ENCODE data around the gene SH3RF3. TPM values are rescaled to one million over a fixed set of nuclear protein-coding genes. Genes with fewer than 3 reads are reported as not detected.

SH3RF3 gene
- total RNA-seq, 1 donor, result 0.54 TPM

- DNase-seq (ENCODE audit: low read depth in 2 of 3, low spot score in 2 of 3), result no peak
Observed at GRCh38 chr2:109176928-109177327, 47.9 kb downstream of the SH3RF3 start.

GRCh38 chr2:109177635-109178034, 48.6 kb downstream of the SH3RF3 start:
- DNase-seq (ENCODE audit: low read depth in 2 of 3, low spot score in 2 of 3), result no peak

GRCh38 chr2:109178968-109179367, 50.0 kb downstream of the SH3RF3 start:
- no peak for DNase-seq (ENCODE audit: low read depth in 2 of 3, low spot score in 2 of 3)

GRCh38 chr2:109180786-109181185, 51.8 kb downstream of the SH3RF3 start:
- DNase-seq (ENCODE audit: low read depth in 2 of 3, low spot score in 2 of 3), result no peak

GRCh38 chr2:109182426-109182825, 53.4 kb downstream of the SH3RF3 start:
- no peak for DNase-seq (ENCODE audit: low read depth in 2 of 3, low spot score in 2 of 3)

- DNase-seq (ENCODE audit: low read depth in 2 of 3, low spot score in 2 of 3), result no peak
Observed at GRCh38 chr2:109183871-109184270, 54.9 kb downstream of the SH3RF3 start.

- DNase-seq (ENCODE audit: low read depth in 2 of 3, low spot score in 2 of 3), result no peak
Observed at GRCh38 chr2:109184368-109184767, 55.4 kb downstream of the SH3RF3 start.

GRCh38 chr2:109185338-109185737, 56.3 kb downstream of the SH3RF3 start:
- no peak for DNase-seq (ENCODE audit: low read depth in 2 of 3, low spot score in 2 of 3)

- DNase-seq (ENCODE audit: low read depth in 2 of 3, low spot score in 2 of 3), result no peak
Observed at GRCh38 chr2:109185821-109186570, 57.0 kb downstream of the SH3RF3 start.

GRCh38 chr2:109186656-109187250, 57.7 kb downstream of the SH3RF3 start:
- no peak for DNase-seq (ENCODE audit: low read depth in 2 of 3, low spot score in 2 of 3)

GRCh38 chr2:109187711-109188495, 58.9 kb downstream of the SH3RF3 start:
- no peak for DNase-seq (ENCODE audit: low read depth in 2 of 3, low spot score in 2 of 3)

GRCh38 chr2:109188496-109188890, 59.5 kb downstream of the SH3RF3 start:
- DNase-seq (ENCODE audit: low read depth in 2 of 3, low spot score in 2 of 3), result no peak

- DNase-seq (ENCODE audit: low read depth in 2 of 3, low spot score in 2 of 3), result no peak
Observed at GRCh38 chr2:109188898-109189297, 59.9 kb downstream of the SH3RF3 start.

GRCh38 chr2:109189751-109190150, 60.7 kb downstream of the SH3RF3 start:
- DNase-seq (ENCODE audit: low read depth in 2 of 3, low spot score in 2 of 3), result no peak

- DNase-seq (ENCODE audit: low read depth in 2 of 3, low spot score in 2 of 3), result peak in 1 of 3 donors; percentile 24
Observed at GRCh38 chr2:109193807-109194619, 65.0 kb downstream of the SH3RF3 start.

GRCh38 chr2:109194620-109194937, 65.6 kb downstream of the SH3RF3 start:
- no peak for DNase-seq (ENCODE audit: low read depth in 2 of 3, low spot score in 2 of 3)

GRCh38 chr2:109195193-109196045, 66.4 kb downstream of the SH3RF3 start:
- no peak for DNase-seq (ENCODE audit: low read depth in 2 of 3, low spot score in 2 of 3)

- no peak for DNase-seq (ENCODE audit: low read depth in 2 of 3, low spot score in 2 of 3)
Observed at GRCh38 chr2:109196081-109196875, 67.3 kb downstream of the SH3RF3 start.
